ENCODE data around the gene RASGRP1. TPM values are rescaled to one million over a fixed set of nuclear protein-coding genes. Genes with fewer than 3 reads are reported as not detected.
"Not testable (repeated sequence)": the region's sequence is repeated elsewhere in the genome, so short reads cannot be mapped to it uniquely, and the experiment has no call there.

RASGRP1 gene
- total RNA-seq, 1 donor from 2014 or later = 0.52 TPM

DNA sequence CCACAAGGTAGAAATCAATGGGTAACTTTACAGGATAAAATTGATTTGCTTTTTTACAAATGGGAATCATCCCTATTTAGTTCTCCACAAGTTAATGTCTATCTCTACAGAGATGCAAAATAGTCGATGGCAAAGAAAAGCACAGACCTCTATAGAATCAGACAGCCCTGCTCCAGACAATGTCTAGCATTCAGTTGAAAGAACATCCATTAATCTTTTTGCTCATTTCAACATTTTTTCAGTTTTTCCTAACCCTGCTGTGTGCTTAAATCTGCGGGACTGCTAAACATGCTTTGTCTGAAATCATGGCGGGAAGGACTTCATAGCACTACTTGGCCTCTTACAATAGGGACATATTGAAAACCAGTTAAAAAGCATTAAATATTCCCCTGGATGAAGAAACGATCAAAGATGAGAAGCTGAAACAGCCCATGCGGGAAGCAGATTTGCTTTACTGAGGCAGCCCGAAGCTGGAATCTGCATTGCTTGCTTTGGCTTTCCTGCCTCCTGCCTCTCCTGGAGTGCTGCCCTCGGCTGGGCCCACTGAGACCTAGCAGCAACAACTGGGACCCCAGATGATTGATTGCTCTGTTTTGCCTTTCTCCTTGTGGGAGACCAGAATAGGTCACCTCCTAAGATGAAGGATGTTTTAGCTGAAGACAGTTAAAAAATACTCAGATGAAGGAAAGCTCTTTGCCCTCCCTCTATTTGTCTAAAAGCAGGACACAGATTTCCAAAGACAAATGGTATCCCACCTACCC, 38.5 kb upstream of the RASGRP1 start:
- Histone ChIP-seq H3K9me3 (ENCODE audit: control insufficient read depth in 3 of 3, low read length in 3 of 3) (no peaks in the 10 kb centered on the region), H3K27ac (ENCODE audit: low read depth, low read length) (no peak overlapping the region), H3K4me1 (ENCODE audit: control insufficient read depth in 3 of 3, insufficient read depth in 3 of 3, low read length in 3 of 3) (no peaks in the 10 kb centered on the region), H3K4me3 (ENCODE audit: low read length in 3 of 3) (no peak overlapping the region), H3K36me3 (ENCODE audit: control insufficient read depth in 3 of 3, insufficient read depth in 3 of 3, low read length in 3 of 3) (no peaks in the 10 kb centered on the region), H3K27me3 (ENCODE audit: control insufficient read depth in 3 of 3, insufficient read depth in 3 of 3, low read length in 3 of 3) (peaks cover 0 to 8% (median 0%) of the 10 kb centered on the region in 3 donors), H3K9ac (ENCODE audit: low read depth in 1 of 3, low read length in 3 of 3) (no peak overlapping the region)

DNA sequence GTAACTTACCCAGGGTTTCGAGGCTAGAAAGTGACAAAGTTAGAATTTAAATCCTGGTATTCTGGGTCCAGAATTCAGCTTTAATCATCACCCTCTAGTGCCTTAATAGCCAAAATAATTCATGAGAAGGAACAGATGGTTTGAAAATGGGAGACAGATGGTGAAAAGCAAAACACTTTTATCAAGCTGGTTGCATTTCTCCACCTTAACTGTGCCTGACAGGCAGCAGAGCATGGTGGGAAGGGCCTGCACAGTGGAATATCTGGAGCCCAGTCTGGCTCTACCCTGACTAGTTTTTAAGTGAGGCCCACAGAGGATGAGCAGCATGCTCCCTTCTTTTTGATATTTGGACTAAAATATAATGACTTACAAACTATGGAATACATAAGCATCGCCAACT, 35.6 kb upstream of the RASGRP1 start:
- Histone ChIP-seq H3K4me1 (ENCODE audit: control insufficient read depth in 3 of 3, insufficient read depth in 3 of 3, low read length in 3 of 3) (no peaks in the 10 kb centered on the region), H3K36me3 (ENCODE audit: control insufficient read depth in 3 of 3, insufficient read depth in 3 of 3, low read length in 3 of 3) (no peaks in the 10 kb centered on the region), H3K9me3 (ENCODE audit: control insufficient read depth in 3 of 3, low read length in 3 of 3) (peaks cover 0 to 2% (median 0%) of the 10 kb centered on the region in 3 donors), H3K9ac (ENCODE audit: low read depth in 1 of 3, low read length in 3 of 3) (no peak overlapping the region), H3K4me3 (ENCODE audit: low read length in 3 of 3) (no peak overlapping the region), H3K27me3 (ENCODE audit: control insufficient read depth in 3 of 3, insufficient read depth in 3 of 3, low read length in 3 of 3) (peaks cover 0 to 5% (median 0%) of the 10 kb centered on the region in 3 donors), H3K27ac (ENCODE audit: low read depth, low read length) (no peak overlapping the region)

DNA sequence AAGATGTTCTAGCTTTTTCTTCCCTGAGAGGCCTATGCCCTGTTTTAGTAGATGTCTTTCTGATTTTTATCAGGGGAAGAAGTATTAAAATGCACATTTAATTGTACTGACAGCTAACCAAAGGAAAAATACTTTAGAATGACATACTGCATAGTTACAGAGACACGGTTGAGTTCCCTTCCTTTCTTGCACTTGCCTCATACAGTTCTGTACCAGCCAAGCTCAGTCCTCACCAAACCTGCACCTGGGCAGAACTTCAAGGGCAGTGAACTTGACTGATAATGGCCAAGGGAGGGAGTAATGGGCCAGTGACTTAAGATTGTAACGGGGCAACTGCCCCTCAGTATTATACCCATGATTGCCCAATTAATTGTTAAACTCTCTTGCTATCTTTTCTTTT, 34.1 kb upstream of the RASGRP1 start:
- no peak overlapping the region for H3K4me3 ChIP-seq (ENCODE audit: low read length in 3 of 3)
- H3K9me3 ChIP-seq (ENCODE audit: control insufficient read depth in 3 of 3, low read length in 3 of 3) = peaks cover 0 to 2% (median 0%) of the 10 kb centered on the region in 3 donors
- H3K9ac ChIP-seq (ENCODE audit: low read depth in 1 of 3, low read length in 3 of 3) = no peak overlapping the region
- H3K27me3 ChIP-seq (ENCODE audit: control insufficient read depth in 3 of 3, insufficient read depth in 3 of 3, low read length in 3 of 3) = peaks cover 0 to 6% (median 0%) of the 10 kb centered on the region in 3 donors
- H3K27ac ChIP-seq (ENCODE audit: low read depth, low read length) = no peak overlapping the region
- H3K4me1 ChIP-seq (ENCODE audit: control insufficient read depth in 3 of 3, insufficient read depth in 3 of 3, low read length in 3 of 3) = no peaks in the 10 kb centered on the region
- no peaks in the 10 kb centered on the region for H3K36me3 ChIP-seq (ENCODE audit: control insufficient read depth in 3 of 3, insufficient read depth in 3 of 3, low read length in 3 of 3)

DNA sequence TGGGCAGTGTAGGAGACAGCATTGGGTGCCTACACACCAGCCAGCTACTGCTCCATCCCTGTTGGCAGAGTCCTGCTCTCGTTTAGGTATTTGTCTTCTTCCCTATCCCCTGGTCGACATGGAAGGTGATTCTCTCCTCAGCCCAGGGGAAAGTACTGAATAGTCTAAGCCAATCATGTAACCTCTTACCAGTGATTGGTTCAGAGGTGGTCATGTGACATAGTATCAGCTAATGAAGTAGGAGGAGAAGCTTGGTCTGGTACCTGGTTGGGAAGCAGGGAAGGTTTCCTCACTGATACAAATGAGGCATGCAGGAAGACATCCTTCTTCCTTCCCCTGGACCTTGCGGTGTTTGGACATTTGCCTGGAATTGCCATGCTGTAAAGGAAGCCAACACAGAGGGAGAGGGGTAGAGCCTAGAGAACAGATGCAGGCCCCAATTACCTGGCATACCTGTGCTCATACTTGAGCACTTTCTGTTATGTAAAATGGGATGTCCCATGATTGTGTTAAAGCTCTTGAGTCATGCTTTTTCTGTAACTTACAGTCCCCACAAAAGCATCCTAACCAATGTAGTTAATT, 32.7 kb upstream of the RASGRP1 start:
- H3K9ac ChIP-seq (ENCODE audit: low read depth in 1 of 3, low read length in 3 of 3) = no peak overlapping the region
- H3K4me3 ChIP-seq (ENCODE audit: low read length in 3 of 3) = no peak overlapping the region

DNA sequence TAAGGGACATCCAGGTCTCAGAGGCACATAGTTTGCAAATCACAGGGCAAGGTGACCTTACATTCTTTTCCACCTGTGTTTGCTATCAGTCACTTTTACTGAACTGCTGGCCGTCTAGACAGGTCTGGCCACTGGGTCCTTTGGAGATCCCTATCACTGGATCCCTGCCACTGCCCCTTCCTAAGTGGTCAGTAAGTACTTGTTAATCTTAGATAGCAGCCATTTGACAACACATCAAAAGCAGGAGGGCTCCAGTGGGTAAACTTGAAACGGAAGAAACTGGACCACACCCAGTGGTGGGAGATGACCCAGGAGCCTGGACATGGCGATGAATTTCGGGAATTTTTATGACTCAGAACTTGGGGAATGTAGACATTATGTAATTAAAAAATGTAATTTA, 28.9 kb upstream of the RASGRP1 start:
- no peaks in the 10 kb centered on the region for H3K4me1 ChIP-seq (ENCODE audit: control insufficient read depth in 3 of 3, insufficient read depth in 3 of 3, low read length in 3 of 3)
- peaks cover 0 to 2% (median 0%) of the 10 kb centered on the region in 3 donors for H3K9me3 ChIP-seq (ENCODE audit: control insufficient read depth in 3 of 3, low read length in 3 of 3)
- H3K27me3 ChIP-seq (ENCODE audit: control insufficient read depth in 3 of 3, insufficient read depth in 3 of 3, low read length in 3 of 3) = peaks cover 0 to 2% (median 2%) of the 10 kb centered on the region in 3 donors
- no peak overlapping the region for H3K9ac ChIP-seq (ENCODE audit: low read depth in 1 of 3, low read length in 3 of 3)
- H3K4me3 ChIP-seq (ENCODE audit: low read length in 3 of 3) = no peak overlapping the region
- no peak overlapping the region for H3K27ac ChIP-seq (ENCODE audit: low read depth, low read length)
- no peaks in the 10 kb centered on the region for H3K36me3 ChIP-seq (ENCODE audit: control insufficient read depth in 3 of 3, insufficient read depth in 3 of 3, low read length in 3 of 3)

More for the DNA sequence above, 32.7 kb upstream of the RASGRP1 start:
- Histone ChIP-seq H3K9me3 (ENCODE audit: control insufficient read depth in 3 of 3, low read length in 3 of 3) (peaks cover 0 to 2% (median 0%) of the 10 kb centered on the region in 3 donors), H3K27me3 (ENCODE audit: control insufficient read depth in 3 of 3, insufficient read depth in 3 of 3, low read length in 3 of 3) (peaks cover 0 to 2% (median under 1%) of the 10 kb centered on the region in 3 donors), H3K4me1 (ENCODE audit: control insufficient read depth in 3 of 3, insufficient read depth in 3 of 3, low read length in 3 of 3) (no peaks in the 10 kb centered on the region), H3K36me3 (ENCODE audit: control insufficient read depth in 3 of 3, insufficient read depth in 3 of 3, low read length in 3 of 3) (no peaks in the 10 kb centered on the region), H3K27ac (ENCODE audit: low read depth, low read length) (no peak overlapping the region)

DNA sequence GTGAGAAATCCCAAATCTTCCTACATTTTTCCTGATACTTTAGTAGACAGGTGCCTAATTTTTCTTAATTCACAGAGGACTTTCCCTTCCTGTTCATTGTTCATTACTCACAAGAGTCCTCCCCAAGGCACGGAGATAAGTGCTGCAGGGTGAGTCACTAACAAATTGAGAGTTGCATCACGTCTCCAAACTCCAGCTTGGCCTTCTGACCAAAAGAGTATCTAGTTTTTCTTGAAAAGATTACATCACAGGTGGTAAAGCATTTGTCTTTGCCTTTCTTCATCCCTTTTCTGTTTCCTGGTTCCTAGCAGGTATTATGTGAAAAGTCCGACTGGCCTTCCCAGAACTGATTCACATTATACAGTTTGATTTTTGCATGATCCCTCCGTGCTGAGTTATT, 24.9 kb upstream of the RASGRP1 start:
- Histone ChIP-seq H3K4me1 (ENCODE audit: control insufficient read depth in 3 of 3, insufficient read depth in 3 of 3, low read length in 3 of 3) (no peaks in the 10 kb centered on the region), H3K9me3 (ENCODE audit: control insufficient read depth in 3 of 3, low read length in 3 of 3) (no peaks in the 10 kb centered on the region), H3K27me3 (ENCODE audit: control insufficient read depth in 3 of 3, insufficient read depth in 3 of 3, low read length in 3 of 3) (peaks cover 0 to 2% (median 0%) of the 10 kb centered on the region in 3 donors), H3K27ac (ENCODE audit: low read depth, low read length) (no peak overlapping the region), H3K9ac (ENCODE audit: low read depth in 1 of 3, low read length in 3 of 3) (no peak overlapping the region), H3K4me3 (ENCODE audit: low read length in 3 of 3) (no peak overlapping the region), H3K36me3 (ENCODE audit: control insufficient read depth in 3 of 3, insufficient read depth in 3 of 3, low read length in 3 of 3) (no peaks in the 10 kb centered on the region)

DNA sequence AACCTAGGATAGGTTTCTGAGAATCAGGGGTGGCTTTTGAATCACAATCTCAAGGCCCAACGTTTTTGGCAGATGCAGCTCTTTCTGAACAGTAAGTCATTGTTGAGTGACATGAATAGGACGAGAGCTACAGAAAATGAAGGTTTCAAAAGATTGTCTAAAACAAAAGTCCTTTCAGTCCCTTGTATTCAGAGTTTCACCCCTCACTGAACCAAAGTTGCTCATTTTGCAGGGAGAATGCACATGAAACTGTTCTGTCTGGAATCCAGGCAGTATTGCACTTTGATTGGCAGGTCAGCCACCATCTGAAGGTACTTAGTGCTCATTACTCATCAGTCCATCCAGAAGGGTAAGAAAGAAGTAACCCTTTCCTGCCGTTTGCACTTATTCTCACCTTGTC, 24.1 kb upstream of the RASGRP1 start:
- Histone ChIP-seq H3K27ac (ENCODE audit: low read depth, low read length) (no peak overlapping the region), H3K4me1 (ENCODE audit: control insufficient read depth in 3 of 3, insufficient read depth in 3 of 3, low read length in 3 of 3) (no peaks in the 10 kb centered on the region), H3K9me3 (ENCODE audit: control insufficient read depth in 3 of 3, low read length in 3 of 3) (no peaks in the 10 kb centered on the region), H3K4me3 (ENCODE audit: low read length in 3 of 3) (no peak overlapping the region), H3K27me3 (ENCODE audit: control insufficient read depth in 3 of 3, insufficient read depth in 3 of 3, low read length in 3 of 3) (peaks cover 0 to 2% (median 0%) of the 10 kb centered on the region in 3 donors), H3K9ac (ENCODE audit: low read depth in 1 of 3, low read length in 3 of 3) (no peak overlapping the region), H3K36me3 (ENCODE audit: control insufficient read depth in 3 of 3, insufficient read depth in 3 of 3, low read length in 3 of 3) (no peaks in the 10 kb centered on the region)

DNA sequence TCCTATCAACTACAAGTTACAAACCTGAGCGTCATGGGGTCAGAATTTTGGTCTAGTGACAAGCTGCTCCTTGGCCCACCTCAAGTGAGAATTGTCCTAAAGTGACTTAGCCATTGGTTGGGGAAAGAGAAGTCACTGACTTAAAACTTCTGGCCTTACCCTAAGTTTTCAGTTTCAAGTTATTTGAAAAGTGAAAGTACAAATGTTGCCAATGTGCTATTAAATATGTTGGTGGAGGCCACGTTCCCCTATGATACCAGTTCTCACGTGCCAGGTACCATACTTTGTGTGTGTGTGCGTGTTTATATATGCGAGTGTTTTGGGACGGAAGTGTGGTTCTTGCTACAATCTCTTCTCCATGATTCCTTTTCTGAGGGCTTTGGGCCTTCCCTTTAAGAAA, 22.6 kb upstream of the RASGRP1 start:
- no peak overlapping the region for H3K9ac ChIP-seq (ENCODE audit: low read depth in 1 of 3, low read length in 3 of 3)
- H3K27me3 ChIP-seq (ENCODE audit: control insufficient read depth in 3 of 3, insufficient read depth in 3 of 3, low read length in 3 of 3) = peaks cover 0 to 1% (median 0%) of the 10 kb centered on the region in 3 donors
- no peaks in the 10 kb centered on the region for H3K4me1 ChIP-seq (ENCODE audit: control insufficient read depth in 3 of 3, insufficient read depth in 3 of 3, low read length in 3 of 3)
- no peak overlapping the region for H3K27ac ChIP-seq (ENCODE audit: low read depth, low read length)
- H3K36me3 ChIP-seq (ENCODE audit: control insufficient read depth in 3 of 3, insufficient read depth in 3 of 3, low read length in 3 of 3) = no peaks in the 10 kb centered on the region
- no peak overlapping the region for H3K4me3 ChIP-seq (ENCODE audit: low read length in 3 of 3)
- no peaks in the 10 kb centered on the region for H3K9me3 ChIP-seq (ENCODE audit: control insufficient read depth in 3 of 3, low read length in 3 of 3)

DNA sequence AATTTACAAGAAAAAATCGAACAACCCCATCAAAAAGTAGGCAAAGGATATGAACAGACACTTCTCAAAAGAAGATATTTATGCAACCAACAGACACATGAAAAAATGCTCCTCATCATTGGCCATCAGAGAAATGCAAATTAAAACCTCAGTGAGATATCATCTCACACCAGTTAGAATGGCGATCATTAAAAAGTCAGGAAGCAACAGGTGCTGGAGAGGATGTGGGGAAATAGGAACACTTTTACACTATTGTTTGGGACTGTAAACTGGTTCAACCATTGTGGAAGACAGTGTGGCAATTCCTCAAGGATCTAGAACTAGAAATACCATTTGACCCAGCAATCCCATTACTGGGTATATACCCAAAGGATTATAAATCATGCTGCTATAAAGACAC, 21.4 kb upstream of the RASGRP1 start:
- H3K4me1 ChIP-seq (ENCODE audit: control insufficient read depth in 3 of 3, insufficient read depth in 3 of 3, low read length in 3 of 3); H3K4me3 ChIP-seq (ENCODE audit: low read length in 3 of 3); H3K36me3 ChIP-seq (ENCODE audit: control insufficient read depth in 3 of 3, insufficient read depth in 3 of 3, low read length in 3 of 3); H3K27me3 ChIP-seq (ENCODE audit: control insufficient read depth in 3 of 3, insufficient read depth in 3 of 3, low read length in 3 of 3); H3K27ac ChIP-seq (ENCODE audit: low read depth, low read length); H3K9ac ChIP-seq (ENCODE audit: low read depth in 1 of 3, low read length in 3 of 3); H3K9me3 ChIP-seq (ENCODE audit: control insufficient read depth in 3 of 3, low read length in 3 of 3): not testable (repeated sequence)

DNA sequence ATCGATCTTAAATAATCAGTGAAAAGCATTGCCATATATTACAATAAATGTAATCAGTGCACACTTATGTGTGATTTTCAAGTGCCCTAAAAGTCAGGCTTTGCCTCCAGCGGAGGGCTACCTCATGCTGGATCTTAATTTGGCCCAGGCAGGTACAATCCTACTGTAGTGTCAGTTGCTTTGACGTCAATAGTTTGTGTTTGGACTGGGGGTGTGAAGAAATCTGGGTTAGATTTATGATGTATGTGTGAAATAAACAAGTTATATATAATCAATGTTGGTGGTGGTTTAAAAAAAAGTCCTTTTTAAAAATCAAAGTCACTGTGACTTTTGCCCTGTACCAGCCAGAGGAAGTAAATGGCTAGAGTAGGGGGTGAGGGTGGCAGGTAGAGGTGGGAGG, 14.0 kb upstream of the RASGRP1 start:
- Histone ChIP-seq H3K27ac (ENCODE audit: low read depth, low read length) (no peak overlapping the region), H3K36me3 (ENCODE audit: control insufficient read depth in 3 of 3, insufficient read depth in 3 of 3, low read length in 3 of 3) (no peaks in the 10 kb centered on the region), H3K4me3 (ENCODE audit: low read length in 3 of 3) (no peak overlapping the region), H3K9me3 (ENCODE audit: control insufficient read depth in 3 of 3, low read length in 3 of 3) (no peaks in the 10 kb centered on the region), H3K4me1 (ENCODE audit: control insufficient read depth in 3 of 3, insufficient read depth in 3 of 3, low read length in 3 of 3) (no peaks in the 10 kb centered on the region), H3K27me3 (ENCODE audit: control insufficient read depth in 3 of 3, insufficient read depth in 3 of 3, low read length in 3 of 3) (peaks cover 0 to 8% (median 5%) of the 10 kb centered on the region in 3 donors), H3K9ac (ENCODE audit: low read depth in 1 of 3, low read length in 3 of 3) (no peak overlapping the region)
